GM18519 (cell line): Measurements from ENCODE around the gene FREY1.

ENCODE experiments used
- ATAC-seq: cut with Tn5 transposase; IDR thresholded peaks from one replicate; pipeline ENCODE4 v1.9.1; 2021; ENCODE audit warnings: mild to moderate bottlenecking, moderate library complexity; ENCODE audit not compliant: unreplicated experiment, low FRiP score

The FREY1 gene

GRCh38 chr11:45906965-45907611, at the start of gene FREY1:
Gene FREY1 (minus strand): TSS chr11:45907271. CDS start chr11:45907245, 26 bp downstream.
- ATAC-seq: no peak

DNA sequence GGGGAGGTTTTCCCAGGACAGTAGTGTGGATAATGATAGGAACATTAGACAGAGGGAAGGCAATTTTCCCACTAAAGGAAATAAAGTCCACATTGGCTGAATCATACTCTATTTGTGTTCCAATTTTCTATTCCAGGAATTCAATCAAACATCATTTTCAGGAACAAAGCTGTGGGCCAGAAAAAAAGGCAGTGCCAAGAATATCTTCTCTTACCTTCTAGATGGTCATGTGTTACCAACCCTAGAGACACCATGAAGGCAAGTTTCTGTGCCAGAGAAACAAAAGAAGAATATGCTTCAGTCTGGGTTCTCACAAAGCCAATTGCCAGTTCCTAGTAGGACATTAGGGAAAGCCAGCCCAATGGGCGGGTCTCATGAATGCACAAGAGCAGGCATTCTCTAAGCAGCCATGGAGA, 42.9 kb upstream of the FREY1 start:
- ATAC-seq: no peak

GRCh38 chr11:45948356-45948755, 41.3 kb upstream of the FREY1 start:
- no peak for ATAC-seq

- no peak for ATAC-seq
Measured at GRCh38 chr11:45947885-45948284, 40.8 kb upstream of the FREY1 start.

- ATAC-seq: no peak
Measured at GRCh38 chr11:45945397-45945999, 38.4 kb upstream of the FREY1 start.

- ATAC-seq: no peak
Measured at GRCh38 chr11:45942381-45942780, 35.3 kb upstream of the FREY1 start.

DNA sequence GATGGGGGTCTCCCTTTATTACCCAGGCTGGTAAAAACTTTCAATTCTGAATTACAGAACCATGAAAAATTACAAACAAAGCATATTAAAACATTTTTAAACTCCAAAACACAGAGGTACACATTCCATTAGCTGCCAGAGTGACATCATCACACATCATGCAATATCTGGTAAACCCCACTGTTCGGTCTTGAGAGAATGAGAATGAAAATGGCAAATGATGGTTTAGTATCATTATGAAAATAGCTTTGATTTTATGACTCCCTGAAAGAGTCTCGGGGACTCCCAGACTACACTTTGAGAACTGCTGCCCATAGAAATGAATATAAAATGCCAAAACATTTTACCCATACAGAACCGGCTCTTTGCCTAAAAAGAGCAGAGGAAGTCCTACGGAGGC, 34.2 kb upstream of the FREY1 start:
- no peak for ATAC-seq

- ATAC-seq: no peak
Measured at GRCh38 chr11:45939836-45940235, 32.8 kb upstream of the FREY1 start.

GRCh38 chr11:45937916-45938315, 30.8 kb upstream of the FREY1 start:
- ATAC-seq: no peak

DNA sequence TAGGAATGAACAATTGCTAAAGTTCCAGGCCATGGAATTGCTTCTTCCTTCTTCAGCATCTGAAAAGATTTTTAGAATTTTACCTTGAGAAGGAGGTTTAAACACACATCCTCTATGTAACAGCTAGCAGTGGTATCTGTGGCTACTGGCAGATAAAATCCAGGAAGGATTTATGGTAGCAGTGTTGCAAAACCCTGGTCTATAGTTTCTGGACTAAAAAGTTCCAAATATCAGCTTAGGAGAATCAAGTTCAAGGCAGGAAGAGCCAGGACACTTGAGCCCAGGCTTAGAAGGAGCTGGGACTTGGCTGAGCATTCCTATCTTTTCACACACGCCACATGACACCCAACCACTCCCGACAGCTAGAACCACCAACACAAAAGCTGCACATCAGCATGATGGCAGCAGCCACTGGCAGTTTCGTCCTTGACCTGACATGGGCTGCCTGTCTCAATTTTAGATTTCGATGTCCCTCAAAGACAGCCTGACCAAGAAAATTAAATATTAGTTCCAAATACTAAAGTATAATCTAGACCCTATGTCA, 29.5 kb upstream of the FREY1 start:
- no peak for ATAC-seq

GRCh38 chr11:45935349-45936064, 28.4 kb upstream of the FREY1 start:
- no peak for ATAC-seq

GRCh38 chr11:45934580-45935318, 27.7 kb upstream of the FREY1 start:
- ATAC-seq: no peak

DNA sequence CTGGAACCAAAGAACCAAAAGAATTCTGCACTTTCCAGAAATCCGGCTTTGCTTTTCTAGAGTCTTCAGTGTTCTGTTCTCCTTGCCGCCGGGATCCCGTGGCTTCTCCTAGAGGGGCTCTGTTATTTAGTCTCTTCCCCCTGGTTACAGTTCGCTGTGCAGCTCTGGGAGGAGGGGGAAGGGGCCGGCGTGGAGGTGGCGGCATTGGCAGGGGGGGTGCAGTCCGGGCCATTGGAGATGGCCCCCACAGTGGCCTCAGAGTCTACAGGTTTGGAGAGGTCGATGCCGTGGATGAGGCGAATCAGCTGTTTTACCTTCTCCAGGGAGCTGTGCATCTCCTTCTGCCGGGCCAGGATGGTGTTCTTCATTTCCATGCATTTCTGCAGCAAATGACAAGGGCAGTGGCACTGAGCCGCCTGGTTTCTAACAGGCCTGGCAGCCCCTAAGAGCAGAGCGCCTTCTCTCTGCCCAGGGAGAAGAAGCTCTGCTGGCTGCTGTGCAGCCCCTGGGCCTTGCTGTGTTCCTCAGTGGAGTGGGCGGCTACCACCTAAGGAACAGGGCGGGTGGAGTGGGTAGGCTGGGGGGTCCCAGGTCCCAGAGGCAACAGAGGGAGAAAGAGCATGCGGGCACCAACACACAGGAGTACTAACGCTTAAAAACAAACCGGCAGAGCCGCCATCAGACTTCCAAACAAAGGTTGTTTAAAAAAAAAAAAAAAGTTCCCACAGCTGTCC, 26.9 kb upstream of the FREY1 start:
- ATAC-seq: no peak

GRCh38 chr11:45933131-45933831, 26.2 kb upstream of the FREY1 start:
- ATAC-seq: no peak

- no peak for ATAC-seq
Measured at GRCh38 chr11:45932217-45932616, 25.1 kb upstream of the FREY1 start.

DNA sequence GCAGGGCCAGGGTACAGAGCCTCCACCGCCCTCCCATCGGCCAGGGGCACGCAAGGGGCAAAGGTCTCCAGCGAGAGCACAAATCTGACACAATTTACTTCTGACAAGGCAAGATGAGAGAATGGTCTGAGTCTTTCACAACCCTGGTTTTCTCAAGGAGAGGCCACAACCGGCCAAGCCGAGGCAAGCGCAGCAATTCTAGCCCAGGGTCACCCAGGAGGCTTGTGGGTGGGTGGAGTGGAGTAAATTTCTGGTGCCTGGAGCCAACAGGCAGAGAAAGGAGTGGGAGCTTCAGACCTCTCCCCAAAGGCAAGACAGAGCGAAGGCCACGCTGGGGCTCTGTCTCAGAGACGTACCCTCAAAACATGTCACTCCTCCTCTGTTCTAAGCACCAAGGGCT, 24.7 kb upstream of the FREY1 start:
- ATAC-seq: no peak

- ATAC-seq: no peak
Measured at GRCh38 chr11:45930951-45931570, 24.0 kb upstream of the FREY1 start.

GRCh38 chr11:45930031-45930794, 23.1 kb upstream of the FREY1 start:
- ATAC-seq: peak; percentile 84
